Stimulated activated CD4-positive, alpha-beta T cell treated with anti-CD3 and anti-CD28 coated beads, Interleukin-2, amount 100 ng/mL, for 48 hours (primary cell): Measurements from ENCODE around the gene CAMK1.
A peak's percentile ranks its signal among the peaks of the same experiment; 100 is the strongest.

ENCODE experiments used
- DNase-seq, 2 donors: peaks; one replicate each; pipeline ENCODE4 v3.0.0-alpha.2; 2020

The CAMK1 gene

GRCh38 chr3:9769426-9770275 is at the start of gene CAMK1:
CAMK1 (minus strand) TSS chr3:9769947; CDS start chr3:9767749, 2,198 bp downstream.
- DNase-seq, result peak; percentile 67 to 74

- DNase-seq, result no peak
Measured at GRCh38 chr3:9818666-9819335, 49.1 kb upstream of the CAMK1 start.

- DNase-seq, result no peak
Measured at GRCh38 chr3:9817436-9817835, 47.7 kb upstream of the CAMK1 start.

- no peak for DNase-seq
Measured at GRCh38 chr3:9815986-9816385, 46.2 kb upstream of the CAMK1 start.

- no peak for DNase-seq
Measured at GRCh38 chr3:9812870-9813483, 43.2 kb upstream of the CAMK1 start.

GRCh38 chr3:9810846-9811245 is 41.1 kb upstream of the CAMK1 start:
- DNase-seq, result no peak

GRCh38 chr3:9810433-9810770 is 40.7 kb upstream of the CAMK1 start:
- DNase-seq, result no peak

GRCh38 chr3:9809615-9810432 is 40.1 kb upstream of the CAMK1 start, which contains the start of gene TTLL3:
TTLL3 (plus strand) TSS chr3:9810262; CDS start chr3:9810662, 400 bp downstream.
- peak; percentile 25 to 32 for DNase-seq

GRCh38 chr3:9809239-9809614 is 39.5 kb upstream of the CAMK1 start:
- peak in 1 of 2 donors; percentile 11 for DNase-seq

- peak; percentile 30 to 35 for DNase-seq
Measured at GRCh38 chr3:9808345-9809037, 38.7 kb upstream of the CAMK1 start.

GRCh38 chr3:9807981-9808344 is 38.2 kb upstream of the CAMK1 start:
- no peak for DNase-seq

- no peak for DNase-seq
Measured at GRCh38 chr3:9806688-9807589, 37.2 kb upstream of the CAMK1 start.

GRCh38 chr3:9806137-9806536 is 36.4 kb upstream of the CAMK1 start:
- DNase-seq, result no peak

- DNase-seq, result no peak
Measured at GRCh38 chr3:9804996-9805395, 35.2 kb upstream of the CAMK1 start.

- no peak for DNase-seq
Measured at GRCh38 chr3:9803494-9803893, 33.7 kb upstream of the CAMK1 start.

- DNase-seq, result no peak
Measured at GRCh38 chr3:9800529-9800928, 30.8 kb upstream of the CAMK1 start.

GRCh38 chr3:9797196-9797945 is 27.6 kb upstream of the CAMK1 start:
- DNase-seq, result no peak

- no peak for DNase-seq
Measured at GRCh38 chr3:9795207-9795606, 25.5 kb upstream of the CAMK1 start.

- no peak for DNase-seq
Measured at GRCh38 chr3:9794400-9794799, 24.7 kb upstream of the CAMK1 start.

GRCh38 chr3:9793161-9793781 is 23.5 kb upstream of the CAMK1 start:
- no peak for DNase-seq
